HL-60 (cell line): ENCODE data around the gene DAZL.

Source experiments
- POLR2AphosphoS5 ChIP-seq: IDR thresholded peaks from 2 replicates; pipeline ENCODE4 v1.6.1; 2012; ENCODE audit warnings: low read depth
- SPI1 ChIP-seq: IDR thresholded peaks from 2 replicates; pipeline ENCODE4 v1.6.1; 2012; ENCODE audit warnings: low read depth, mild to moderate bottlenecking, borderline replicate concordance
- TF ChIP-seq, protein P1 (sequence below): IDR thresholded peaks from one replicate; pipeline ENCODE4 v1.5.1; 2011; ENCODE audit warnings: low read length, control low read depth, inconsistent platforms; ENCODE audit not compliant: insufficient read depth
- TF ChIP-seq, protein P2 (sequence below): IDR thresholded peaks from 2 replicates; pipeline ENCODE4 v1.6.1; 2012; ENCODE audit warnings: low read depth; ENCODE audit not compliant: insufficient replicate concordance

DNA sequence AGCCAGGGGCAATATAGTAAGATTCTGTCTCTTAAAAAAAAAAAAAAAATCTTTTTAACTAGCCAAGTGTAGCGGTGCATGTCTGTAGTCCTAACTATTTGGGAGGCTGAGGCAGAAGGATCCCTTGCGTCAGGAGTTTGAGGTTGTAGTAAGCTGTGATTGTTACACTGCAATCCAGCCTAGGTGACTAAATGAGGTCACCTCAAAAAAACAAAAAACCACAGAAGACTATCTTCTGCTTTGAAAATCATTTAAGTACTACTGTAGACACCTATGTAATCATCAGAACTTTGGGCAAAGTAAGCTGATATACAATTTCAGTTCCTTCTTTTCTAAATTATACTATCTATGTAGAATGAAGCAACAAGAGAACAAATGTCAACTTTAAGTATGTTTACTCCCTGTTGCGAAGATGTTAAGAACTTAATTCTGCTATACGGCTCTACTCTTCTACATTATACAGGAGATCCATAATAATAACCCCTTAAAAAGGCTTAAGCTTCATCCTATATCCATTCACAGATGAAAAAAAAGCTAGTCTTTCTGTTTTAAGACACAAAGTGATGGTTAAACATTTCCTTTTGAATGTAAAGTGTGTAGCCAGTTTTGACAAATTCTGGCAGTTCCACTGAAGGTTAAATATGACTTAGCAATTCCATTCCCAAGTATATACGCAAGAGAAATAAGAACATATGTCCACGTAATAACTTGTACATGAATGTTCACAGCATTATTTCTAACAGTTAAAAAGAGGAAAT, 15.2 kb downstream of the DAZL start:
- TF ChIP-seq, protein P1, sequence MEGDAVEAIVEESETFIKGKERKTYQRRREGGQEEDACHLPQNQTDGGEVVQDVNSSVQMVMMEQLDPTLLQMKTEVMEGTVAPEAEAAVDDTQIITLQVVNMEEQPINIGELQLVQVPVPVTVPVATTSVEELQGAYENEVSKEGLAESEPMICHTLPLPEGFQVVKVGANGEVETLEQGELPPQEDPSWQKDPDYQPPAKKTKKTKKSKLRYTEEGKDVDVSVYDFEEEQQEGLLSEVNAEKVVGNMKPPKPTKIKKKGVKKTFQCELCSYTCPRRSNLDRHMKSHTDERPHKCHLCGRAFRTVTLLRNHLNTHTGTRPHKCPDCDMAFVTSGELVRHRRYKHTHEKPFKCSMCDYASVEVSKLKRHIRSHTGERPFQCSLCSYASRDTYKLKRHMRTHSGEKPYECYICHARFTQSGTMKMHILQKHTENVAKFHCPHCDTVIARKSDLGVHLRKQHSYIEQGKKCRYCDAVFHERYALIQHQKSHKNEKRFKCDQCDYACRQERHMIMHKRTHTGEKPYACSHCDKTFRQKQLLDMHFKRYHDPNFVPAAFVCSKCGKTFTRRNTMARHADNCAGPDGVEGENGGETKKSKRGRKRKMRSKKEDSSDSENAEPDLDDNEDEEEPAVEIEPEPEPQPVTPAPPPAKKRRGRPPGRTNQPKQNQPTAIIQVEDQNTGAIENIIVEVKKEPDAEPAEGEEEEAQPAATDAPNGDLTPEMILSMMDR, result no peak
- TF ChIP-seq, protein P2, sequence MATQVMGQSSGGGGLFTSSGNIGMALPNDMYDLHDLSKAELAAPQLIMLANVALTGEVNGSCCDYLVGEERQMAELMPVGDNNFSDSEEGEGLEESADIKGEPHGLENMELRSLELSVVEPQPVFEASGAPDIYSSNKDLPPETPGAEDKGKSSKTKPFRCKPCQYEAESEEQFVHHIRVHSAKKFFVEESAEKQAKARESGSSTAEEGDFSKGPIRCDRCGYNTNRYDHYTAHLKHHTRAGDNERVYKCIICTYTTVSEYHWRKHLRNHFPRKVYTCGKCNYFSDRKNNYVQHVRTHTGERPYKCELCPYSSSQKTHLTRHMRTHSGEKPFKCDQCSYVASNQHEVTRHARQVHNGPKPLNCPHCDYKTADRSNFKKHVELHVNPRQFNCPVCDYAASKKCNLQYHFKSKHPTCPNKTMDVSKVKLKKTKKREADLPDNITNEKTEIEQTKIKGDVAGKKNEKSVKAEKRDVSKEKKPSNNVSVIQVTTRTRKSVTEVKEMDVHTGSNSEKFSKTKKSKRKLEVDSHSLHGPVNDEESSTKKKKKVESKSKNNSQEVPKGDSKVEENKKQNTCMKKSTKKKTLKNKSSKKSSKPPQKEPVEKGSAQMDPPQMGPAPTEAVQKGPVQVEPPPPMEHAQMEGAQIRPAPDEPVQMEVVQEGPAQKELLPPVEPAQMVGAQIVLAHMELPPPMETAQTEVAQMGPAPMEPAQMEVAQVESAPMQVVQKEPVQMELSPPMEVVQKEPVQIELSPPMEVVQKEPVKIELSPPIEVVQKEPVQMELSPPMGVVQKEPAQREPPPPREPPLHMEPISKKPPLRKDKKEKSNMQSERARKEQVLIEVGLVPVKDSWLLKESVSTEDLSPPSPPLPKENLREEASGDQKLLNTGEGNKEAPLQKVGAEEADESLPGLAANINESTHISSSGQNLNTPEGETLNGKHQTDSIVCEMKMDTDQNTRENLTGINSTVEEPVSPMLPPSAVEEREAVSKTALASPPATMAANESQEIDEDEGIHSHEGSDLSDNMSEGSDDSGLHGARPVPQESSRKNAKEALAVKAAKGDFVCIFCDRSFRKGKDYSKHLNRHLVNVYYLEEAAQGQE, result no peak
- TF ChIP-seq POLR2AphosphoS5 (no peak), SPI1 (no peak)
